H1 (cell line): ENCODE results near the gene HOXA11. TPM values are rescaled to one million over a fixed set of nuclear protein-coding genes. Genes with fewer than 3 reads are reported as not detected.

ENCODE experiments used
- CEBPB ChIP-seq: IDR thresholded peaks from 2 replicates; pipeline ENCODE4 v1.6.1; 2012; ENCODE audit warnings: low read depth, low read length
- CTBP2 ChIP-seq: IDR thresholded peaks from 2 replicates; pipeline ENCODE4 v1.7.0; 2011; ENCODE audit warnings: borderline replicate concordance, mild to moderate bottlenecking, moderate library complexity, mixed read lengths, low read length; ENCODE audit not compliant: insufficient read depth, insufficient read length
- EP300 ChIP-seq, 2 experiments: IDR thresholded peaks; 1 replicate in 1 of 2; 2 replicates in 1 of 2; pipeline ENCODE4 v1.6.1; 2011 to 2012; ENCODE audit warnings: low read depth in 2 of 2, low read length in 2 of 2, mild to moderate bottlenecking in 2 of 2, borderline replicate concordance in 1 of 2, inconsistent platforms in 1 of 2, moderate library complexity in 1 of 2
- EZH2 ChIP-seq: fragments of 200-600 bp; sonication (generic); IDR thresholded peaks from 2 replicates; pipeline ENCODE4 v1.7.1; 2012; ENCODE audit warnings: low read depth, mild to moderate bottlenecking, moderate library complexity, low read length, inconsistent platforms; ENCODE audit not compliant: severe bottlenecking
- HDAC6 ChIP-seq: IDR thresholded peaks from one replicate; pipeline ENCODE4 v1.7.1; 2012; ENCODE audit warnings: low read depth, mild to moderate bottlenecking, inconsistent platforms, low read length, moderate library complexity
- NANOG ChIP-seq: IDR thresholded peaks from 2 replicates; pipeline ENCODE4 v1.6.1; 2011; ENCODE audit warnings: low read length, low read depth, mild to moderate bottlenecking, inconsistent platforms; ENCODE audit not compliant: insufficient read depth, poor library complexity, severe bottlenecking
- NRF1 ChIP-seq: IDR thresholded peaks from 2 replicates; pipeline ENCODE4 v1.6.1; 2011; ENCODE audit warnings: mild to moderate bottlenecking, low read depth, low read length, improper control_type of control experiment
- SIX5 ChIP-seq: IDR thresholded peaks from 2 replicates; pipeline ENCODE4 v1.6.1; 2011; ENCODE audit warnings: mild to moderate bottlenecking, low read depth, low read length
- SRF ChIP-seq: IDR thresholded peaks from 2 replicates; pipeline ENCODE4 v1.6.1; 2011; ENCODE audit warnings: mild to moderate bottlenecking, low read depth, low read length, moderate library complexity
- polyA plus RNA-seq, 7 experiments: library from polyadenylated mRNA; depleted of rRNA in 3 of 7; stranded (reverse) in 5 of 7; unstranded in 2 of 7; fragments of >200 nt in 5 of 7; fragments of 200-250 nt in 2 of 7; gene quantifications; 1 replicate in 5 of 7; 2 replicates in 1 of 7; 4 replicates in 1 of 7; pipeline versions ENCODE4 v1.2.1 to v1.2.3, GENCODE V29; 2011 to 2013; ENCODE audit warnings: missing spikeins in 2 of 7, mixed read lengths in 2 of 7
- total RNA-seq: library from RNA; stranded (reverse); fragmentation: NEBNext Ultra II Directional; extraction: Animal tissue kit (Norgen Biotek cat#: 25700); gene quantifications from 2 replicates; pipeline ENCODE4 v1.2.1, GENCODE V29; 2021
- TF ChIP-seq, protein P1 (sequence below): IDR thresholded peaks from 2 replicates; pipeline ENCODE4 v1.6.1; 2012; ENCODE audit warnings: low read length, inconsistent platforms
- TF ChIP-seq, protein P2 (sequence below): IDR thresholded peaks from 2 replicates; pipeline ENCODE4 v1.6.1; 2012; ENCODE audit warnings: inconsistent platforms

The HOXA11 gene
- total and polyA plus RNA-seq, 2 of the 8 experiments (the other 6 are each of a cell fraction or from before 2014, with no cell fraction given) = not detected

DNA sequence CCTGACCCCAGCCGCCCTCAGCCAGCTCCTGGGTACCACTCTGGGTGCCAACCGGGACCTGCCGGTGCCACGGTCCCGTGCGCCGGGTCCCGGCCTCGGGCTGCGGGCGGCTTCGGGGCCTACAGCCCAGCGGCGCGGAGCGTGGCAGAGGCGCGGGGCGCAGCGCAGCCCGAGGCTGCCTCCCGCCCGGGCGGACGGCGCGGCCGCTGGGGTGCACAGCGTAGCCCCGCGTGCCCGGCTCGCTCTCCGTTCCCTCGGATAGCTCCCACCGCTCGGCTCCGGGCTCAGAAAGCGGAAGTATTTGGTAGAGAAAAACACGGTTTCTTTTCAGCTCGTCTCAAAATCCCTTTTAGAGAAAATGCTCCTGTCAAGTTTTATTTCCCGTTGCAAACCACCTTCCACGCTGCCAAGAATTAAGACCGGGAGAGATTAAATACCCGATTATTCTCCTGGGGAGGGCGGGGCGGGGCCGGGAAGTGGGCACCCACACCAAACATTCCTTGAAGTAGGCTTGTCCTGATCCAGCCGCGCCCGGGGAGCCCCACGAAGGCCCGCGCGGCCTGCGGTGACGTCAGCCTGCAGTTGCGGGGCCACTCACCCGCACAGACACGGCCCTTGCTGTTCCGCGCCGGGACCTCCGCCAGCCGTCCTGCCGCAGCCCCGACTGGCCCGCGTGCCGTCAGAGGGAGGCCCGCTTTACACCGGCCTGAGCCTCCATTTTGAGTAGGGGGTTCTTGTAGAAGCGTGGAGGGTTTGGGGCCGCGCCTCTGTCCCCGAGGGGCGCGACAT is 7.7 kb upstream of the HOXA11 start (continued):
- TF ChIP-seq, protein P1, sequence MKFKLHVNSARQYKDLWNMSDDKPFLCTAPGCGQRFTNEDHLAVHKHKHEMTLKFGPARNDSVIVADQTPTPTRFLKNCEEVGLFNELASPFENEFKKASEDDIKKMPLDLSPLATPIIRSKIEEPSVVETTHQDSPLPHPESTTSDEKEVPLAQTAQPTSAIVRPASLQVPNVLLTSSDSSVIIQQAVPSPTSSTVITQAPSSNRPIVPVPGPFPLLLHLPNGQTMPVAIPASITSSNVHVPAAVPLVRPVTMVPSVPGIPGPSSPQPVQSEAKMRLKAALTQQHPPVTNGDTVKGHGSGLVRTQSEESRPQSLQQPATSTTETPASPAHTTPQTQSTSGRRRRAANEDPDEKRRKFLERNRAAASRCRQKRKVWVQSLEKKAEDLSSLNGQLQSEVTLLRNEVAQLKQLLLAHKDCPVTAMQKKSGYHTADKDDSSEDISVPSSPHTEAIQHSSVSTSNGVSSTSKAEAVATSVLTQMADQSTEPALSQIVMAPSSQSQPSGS = no peak
- TF ChIP-seq NANOG (no peak), SRF (no peak), NRF1 (no peak), HDAC6 (no peak), CTBP2 (no peak), SIX5 (no peak), EZH2 (peak; percentile 90), CEBPB (no peak), EP300 (IDR thresholded peaks at IDR 0.05; ENCODE audit: borderline replicate concordance in 1 of 2, low read depth in 2 of 2, low read length in 2 of 2) (no peak)
- TF ChIP-seq, protein P2, sequence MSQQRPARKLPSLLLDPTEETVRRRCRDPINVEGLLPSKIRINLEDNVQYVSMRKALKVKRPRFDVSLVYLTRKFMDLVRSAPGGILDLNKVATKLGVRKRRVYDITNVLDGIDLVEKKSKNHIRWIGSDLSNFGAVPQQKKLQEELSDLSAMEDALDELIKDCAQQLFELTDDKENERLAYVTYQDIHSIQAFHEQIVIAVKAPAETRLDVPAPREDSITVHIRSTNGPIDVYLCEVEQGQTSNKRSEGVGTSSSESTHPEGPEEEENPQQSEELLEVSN = 0 out of 2 replicates have a peak, but pooled peaks have one; percentile 9
